ENCODE data around the gene TRAPPC10. TPM values are rescaled to one million over a fixed set of nuclear protein-coding genes. Genes with fewer than 3 reads are reported as not detected.

TRAPPC10 gene
- total RNA-seq, 4 donors from 2014 or later = 38.6 to 77.8 (median 55.3) TPM

DNA sequence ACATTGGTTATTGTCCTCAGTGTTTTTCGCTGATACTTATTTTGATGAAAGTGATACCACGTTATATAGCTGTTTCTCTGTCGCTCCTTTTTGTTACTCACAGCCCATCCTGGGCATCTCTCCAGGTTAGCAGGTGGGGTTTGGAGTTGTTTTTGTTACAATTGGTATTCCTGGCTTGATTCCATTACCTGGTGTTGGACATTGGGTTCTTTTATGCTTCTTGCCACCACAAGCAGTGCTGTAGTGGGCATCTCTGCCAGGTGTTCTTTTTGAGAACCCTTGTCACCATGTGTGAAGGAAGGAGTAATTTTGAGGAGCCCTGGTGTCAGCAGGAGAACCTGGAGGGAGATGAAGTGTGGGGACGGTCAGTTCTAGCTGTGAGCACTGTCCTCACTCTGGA, 47.6 kb downstream of the TRAPPC10 start:
- Histone ChIP-seq H3K36me3 (peaks cover 7 to 16% of the 10 kb centered on the region in 2 donors), H3K27me3 (no peaks in the 10 kb centered on the region)

DNA sequence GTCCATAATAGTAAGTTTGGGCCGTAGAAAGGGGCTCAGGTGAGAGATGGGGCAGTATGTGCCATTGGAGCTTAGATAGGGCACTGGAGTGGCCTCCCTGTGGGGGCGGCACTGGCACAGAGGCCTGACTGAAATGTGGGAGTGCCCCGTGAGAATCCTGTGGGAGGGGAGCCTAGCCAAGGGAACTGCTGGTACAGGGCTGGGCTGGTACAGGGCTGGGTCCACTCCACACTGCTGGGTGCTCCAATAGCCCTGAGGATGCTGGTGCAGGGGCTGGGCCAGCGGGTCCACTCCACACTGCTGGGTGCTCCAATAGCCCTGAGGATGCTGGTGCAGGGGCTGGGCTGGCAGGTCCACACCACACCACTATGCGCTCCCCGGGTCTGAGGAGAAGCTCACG, 50.3 kb downstream of the TRAPPC10 start:
- Histone ChIP-seq H3K9me3 (no peaks in the 10 kb centered on the region), H3K4me3 (replicated peaks in 1 of 3) (no peak overlapping the region), H3K27me3 (no peaks in the 10 kb centered on the region), H3K4me1 (peaks cover 18 to 26% of the 10 kb centered on the region in 2 donors), H3K27ac (no peak overlapping the region), H3K36me3 (peaks cover 3 to 22% of the 10 kb centered on the region in 2 donors)
- no peak for TF ChIP-seq POLR2A (IDR thresholded peaks at IDR 0.05)
- TF ChIP-seq, protein P1, sequence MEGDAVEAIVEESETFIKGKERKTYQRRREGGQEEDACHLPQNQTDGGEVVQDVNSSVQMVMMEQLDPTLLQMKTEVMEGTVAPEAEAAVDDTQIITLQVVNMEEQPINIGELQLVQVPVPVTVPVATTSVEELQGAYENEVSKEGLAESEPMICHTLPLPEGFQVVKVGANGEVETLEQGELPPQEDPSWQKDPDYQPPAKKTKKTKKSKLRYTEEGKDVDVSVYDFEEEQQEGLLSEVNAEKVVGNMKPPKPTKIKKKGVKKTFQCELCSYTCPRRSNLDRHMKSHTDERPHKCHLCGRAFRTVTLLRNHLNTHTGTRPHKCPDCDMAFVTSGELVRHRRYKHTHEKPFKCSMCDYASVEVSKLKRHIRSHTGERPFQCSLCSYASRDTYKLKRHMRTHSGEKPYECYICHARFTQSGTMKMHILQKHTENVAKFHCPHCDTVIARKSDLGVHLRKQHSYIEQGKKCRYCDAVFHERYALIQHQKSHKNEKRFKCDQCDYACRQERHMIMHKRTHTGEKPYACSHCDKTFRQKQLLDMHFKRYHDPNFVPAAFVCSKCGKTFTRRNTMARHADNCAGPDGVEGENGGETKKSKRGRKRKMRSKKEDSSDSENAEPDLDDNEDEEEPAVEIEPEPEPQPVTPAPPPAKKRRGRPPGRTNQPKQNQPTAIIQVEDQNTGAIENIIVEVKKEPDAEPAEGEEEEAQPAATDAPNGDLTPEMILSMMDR (IDR thresholded peaks at IDR 0.05) = no peak
- DNase-seq = no peak
- 88 to 95% methylated on average over 7 of the region's 7 CpGs for whole genome bisulfite sequencing, 2 donors
- intact Hi-C loops (cut with DNase I) = no loop called here

More for the DNA sequence above, 47.6 kb downstream of the TRAPPC10 start:
- 40 to 49% methylated on average over 4 of the region's 4 CpGs for WGBS, 2 donors
- peak; percentile 91 for DNase-seq
- Histone ChIP-seq H3K27ac (peak overlapping the region; percentile 71 to 76 (median 73)), H3K4me3 (replicated peaks in 1 of 3) (no peak overlapping the region), H3K9me3 (no peaks in the 10 kb centered on the region), H3K4me1 (peaks cover 31 to 40% of the 10 kb centered on the region in 2 donors)
- TF ChIP-seq, protein P1 (IDR thresholded peaks at IDR 0.05) = peak in 3 of 6 experiments; percentile 29 to 53 (median 44)
- no peak for TF ChIP-seq POLR2A (IDR thresholded peaks at IDR 0.05)
- intact Hi-C loops (cut with DNase I) = no loop called here

DNA sequence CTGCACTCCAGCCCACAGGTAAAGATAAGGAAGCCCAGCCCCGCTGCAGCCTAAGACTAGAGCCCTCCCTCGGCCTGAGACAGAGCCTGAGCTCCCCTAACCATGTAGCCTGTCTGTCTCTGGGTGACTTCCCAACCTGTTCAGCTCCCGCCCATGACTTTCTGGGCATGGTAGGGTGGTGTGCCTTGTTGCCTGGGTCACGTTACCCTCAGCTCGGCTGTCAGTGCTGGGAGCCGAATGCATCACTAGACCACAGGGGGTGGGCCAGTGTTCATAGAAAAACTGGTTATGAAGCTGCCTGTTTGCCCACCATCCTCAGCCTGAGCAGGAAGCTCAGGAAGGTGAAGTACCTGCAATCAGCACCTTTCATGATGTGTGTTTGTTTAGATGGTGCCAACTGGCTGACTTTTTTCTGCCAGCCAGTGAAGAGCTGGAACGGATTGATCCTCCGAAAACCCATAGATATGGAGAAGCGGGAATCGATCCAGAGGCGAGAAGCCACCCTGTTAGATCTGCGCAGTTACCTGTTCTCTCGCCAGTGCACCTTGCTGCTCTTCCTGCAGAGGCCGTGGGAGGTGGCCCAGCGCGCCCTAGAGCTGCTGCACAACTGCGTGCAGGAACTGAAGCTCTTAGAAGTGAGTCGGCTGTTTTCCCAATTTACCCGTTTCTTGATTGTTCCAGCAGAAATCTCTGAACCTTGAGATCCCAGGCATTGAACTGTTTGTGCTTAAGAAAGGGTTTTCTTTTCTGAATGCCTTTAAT, 51.2 kb downstream of the TRAPPC10 start:
- Histone ChIP-seq H3K27me3 (no peaks in the 10 kb centered on the region), H3K4me1 (peaks cover 18 to 21% of the 10 kb centered on the region in 2 donors), H3K27ac (no peak overlapping the region), H3K9me3 (no peaks in the 10 kb centered on the region), H3K36me3 (peaks cover 3 to 22% of the 10 kb centered on the region in 2 donors), H3K4me3 (replicated peaks in 1 of 3) (no peak overlapping the region)
- DNase-seq = no peak
- WGBS, 2 donors = 95 to 96% methylated on average over 18 to 19 of the region's 19 CpGs
- intact Hi-C loops (cut with DNase I) = no loop called here
- TF ChIP-seq, protein P1 (IDR thresholded peaks at IDR 0.05) = no peak
- TF ChIP-seq POLR2A (IDR thresholded peaks at IDR 0.05) = no peak

DNA sequence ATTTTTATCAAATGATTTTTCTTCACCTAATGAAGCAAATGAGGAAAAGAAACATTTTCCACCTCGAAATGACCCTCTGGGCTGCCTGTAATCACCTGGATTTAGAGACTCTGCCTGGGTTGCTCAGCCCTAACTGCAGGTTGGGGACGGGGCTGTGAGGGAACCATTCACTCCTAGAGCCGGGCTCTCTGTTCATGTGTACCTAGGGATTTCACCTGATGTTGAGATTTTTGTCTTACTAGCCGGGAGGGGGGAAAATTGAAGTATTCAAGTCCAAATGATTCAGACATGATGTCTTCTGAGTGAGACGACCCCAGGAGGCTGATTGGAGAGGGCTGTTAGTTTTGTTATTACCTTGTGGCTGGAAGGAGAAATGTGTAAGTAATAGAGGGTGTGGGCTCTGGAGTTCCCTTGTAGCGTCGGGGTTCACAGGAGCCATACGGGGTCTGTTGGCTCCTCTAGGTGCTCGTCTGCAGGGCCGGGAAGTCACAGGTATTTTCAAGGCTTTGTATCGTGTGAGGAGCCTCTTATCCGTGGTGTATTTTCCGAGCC, 52.8 kb downstream of the TRAPPC10 start:
- Histone ChIP-seq H3K27ac (no peak overlapping the region), H3K9me3 (no peaks in the 10 kb centered on the region), H3K4me1 (peaks cover 9% of the 10 kb centered on the region in 2 donors), H3K4me3 (replicated peaks in 1 of 3) (no peak overlapping the region), H3K36me3 (peaks cover 3 to 22% of the 10 kb centered on the region in 2 donors), H3K27me3 (no peaks in the 10 kb centered on the region)
- no peak for DNase-seq
- no peak for TF ChIP-seq POLR2A (IDR thresholded peaks at IDR 0.05)
- TF ChIP-seq, protein P1 (IDR thresholded peaks at IDR 0.05) = no peak
- WGBS, 2 donors = 87 to 91% methylated on average over 13 of the region's 13 CpGs
- intact Hi-C loops (cut with DNase I) = no loop called here

DNA sequence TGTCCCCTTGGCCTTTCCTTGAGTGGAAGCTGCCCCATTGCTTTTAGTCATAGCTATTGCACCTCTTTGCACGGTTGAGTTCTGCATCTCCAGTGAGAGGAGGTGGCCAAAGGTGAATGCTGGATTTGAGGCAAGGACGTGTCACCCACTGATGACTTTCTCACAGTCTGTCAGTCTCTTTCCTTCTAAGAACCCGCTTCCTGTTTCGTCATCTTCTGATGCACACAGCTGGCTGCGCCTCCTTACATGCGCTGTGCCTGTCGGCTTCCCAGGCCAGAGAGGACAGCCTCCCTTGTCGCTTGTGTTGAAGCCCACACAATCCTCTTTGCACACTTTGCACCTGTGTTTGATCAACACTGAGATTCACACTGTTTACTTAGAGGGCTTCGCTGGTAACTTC, 53.3 kb downstream of the TRAPPC10 start:
- intact Hi-C loops (cut with DNase I) = no loop called here
- H3K9me3 ChIP-seq = no peaks in the 10 kb centered on the region
- no peak overlapping the region for H3K4me3 ChIP-seq (replicated peaks in 1 of 3)
- no peak for DNase-seq
- TF ChIP-seq, protein P1 (IDR thresholded peaks at IDR 0.05) = no peak
- TF ChIP-seq POLR2A (IDR thresholded peaks at IDR 0.05) = no peak
- 90% methylated on average over 9 of the region's 9 CpGs for WGBS, 2 donors
- H3K36me3 ChIP-seq = peaks cover 3 to 22% of the 10 kb centered on the region in 2 donors
- no peaks in the 10 kb centered on the region for H3K27me3 ChIP-seq
- H3K4me1 ChIP-seq = peaks cover 9% of the 10 kb centered on the region in 2 donors
- no peak overlapping the region for H3K27ac ChIP-seq

Measured in thyroid gland (tissue), 4 donors.